HEK293T (cell line): Measurements from ENCODE around the gene RAD23A.

Experiments
- CTCF ChIA-PET: fragments of 350-600 bp; formaldehyde crosslinking; extraction: SDS; loops from one replicate; lab custom pipeline; 2021; ENCODE audit warnings: antibody characterized with exemption, inconsistent platforms; lab: Yijun Ruan, JAX
- POLR2A ChIA-PET: fragments of 350-600 bp; formaldehyde crosslinking; extraction: SDS; loops from one replicate; lab custom pipeline; 2020; ENCODE audit warnings: antibody characterized with exemption, inconsistent platforms; lab: Yijun Ruan, JAX
- DNase-seq: peaks from one replicate; pipeline ENCODE4 v3.0.0; 2012; ENCODE audit warnings: mixed read lengths; ENCODE audit errors: extremely low spot score
- ARNT ChIP-seq: fragments of 450-650 bp; IDR thresholded peaks from 2 replicates; pipeline ENCODE4 v1.6.1; 2017; ENCODE audit warnings: mild to moderate bottlenecking
- BHLHE40 ChIP-seq: fragments of 450-650 bp; IDR thresholded peaks from 2 replicates; pipeline ENCODE4 v1.6.1; 2016; ENCODE audit warnings: mild to moderate bottlenecking, moderate library complexity, borderline replicate concordance
- CTBP1 ChIP-seq: fragments of 450-650 bp; IDR thresholded peaks from 2 replicates; pipeline ENCODE4 v1.6.1; 2016; ENCODE audit warnings: borderline replicate concordance
- ELF4 ChIP-seq: fragments of 450-650 bp; IDR thresholded peaks from 2 replicates; pipeline ENCODE4 v1.6.1; 2017; ENCODE audit warnings: antibody characterized with exemption
- FOXA1 ChIP-seq: fragments of 450-650 bp; IDR thresholded peaks from 2 replicates; pipeline ENCODE4 v1.6.1; 2016; ENCODE audit warnings: mild to moderate bottlenecking
- FOXK2 ChIP-seq: fragments of 450-650 bp; IDR thresholded peaks from 2 replicates; pipeline ENCODE4 v1.6.1; 2016; ENCODE audit warnings: mild to moderate bottlenecking
- FOXM1 ChIP-seq: fragments of 450-650 bp; IDR thresholded peaks from 2 replicates; pipeline ENCODE4 v1.6.1; 2017; ENCODE audit warnings: mild to moderate bottlenecking, borderline replicate concordance
- HDGF ChIP-seq: fragments of 450-650 bp; IDR thresholded peaks from 2 replicates; pipeline ENCODE4 v1.6.1; 2017; ENCODE audit warnings: antibody characterized with exemption, borderline replicate concordance
- NFRKB ChIP-seq: fragments of 450-650 bp; IDR thresholded peaks from 2 replicates; pipeline ENCODE4 v1.6.1; 2016; ENCODE audit warnings: mild to moderate bottlenecking, moderate library complexity
- SP1 ChIP-seq: fragments of 450-650 bp; IDR thresholded peaks from 2 replicates; pipeline ENCODE4 v1.6.1; 2017
- SUZ12 ChIP-seq: fragments of 450-650 bp; IDR thresholded peaks from 2 replicates; pipeline ENCODE4 v1.6.1; 2016; ENCODE audit warnings: mild to moderate bottlenecking
- TARDBP ChIP-seq: fragments of 450-650 bp; IDR thresholded peaks from 2 replicates; pipeline ENCODE4 v1.6.1; 2016
- ZNF384 ChIP-seq: fragments of 450-650 bp; IDR thresholded peaks from 2 replicates; pipeline ENCODE4 v1.6.1; 2016
- TF ChIP-seq, protein P1 (sequence below): fragments of 450-650 bp; IDR thresholded peaks from 2 replicates; pipeline ENCODE4 v1.6.1; 2016

RAD23A gene

DNA sequence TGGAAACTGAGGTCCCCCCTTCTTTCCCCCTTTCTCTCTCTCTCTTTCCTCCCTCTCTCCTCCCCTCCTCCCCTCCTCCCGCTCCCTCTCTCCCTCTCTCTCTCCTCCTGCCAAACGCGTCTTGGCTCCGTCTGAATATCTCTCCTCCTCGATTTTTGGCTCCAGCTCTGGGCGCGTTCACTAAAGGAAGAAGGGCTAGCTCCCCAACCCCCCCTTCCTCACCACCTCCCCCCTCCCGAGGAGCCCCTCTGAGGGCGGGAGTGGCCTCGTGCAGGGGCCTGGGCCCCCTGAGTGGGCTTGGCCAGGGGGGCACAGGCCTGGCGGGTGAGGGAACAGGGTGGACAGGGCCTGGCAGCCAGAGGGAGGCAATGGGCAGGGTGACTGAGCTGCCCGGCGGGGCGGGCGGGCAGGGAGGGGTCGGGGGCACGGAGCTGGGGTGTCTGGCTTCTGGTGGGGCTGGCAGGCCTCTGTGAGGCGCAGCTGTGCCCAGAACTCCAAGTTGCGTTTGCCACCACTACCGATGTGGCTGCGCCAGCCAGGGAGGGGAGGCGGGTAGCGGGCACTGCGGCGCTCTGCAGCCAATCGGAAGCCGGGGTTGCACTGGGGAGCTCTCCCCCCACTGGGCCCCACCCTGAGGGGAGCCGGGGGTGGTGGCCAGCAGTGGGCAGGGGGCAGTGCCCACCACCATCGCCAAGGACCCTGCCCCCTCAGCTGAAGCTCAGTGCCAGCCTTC lies 56.7 kb downstream of the RAD23A start:
- ChIA-PET POLR2A (no interaction called here), CTCF (no interaction called here)
- no peak for DNase-seq
- no peak for TF ChIP-seq TARDBP
- TF ChIP-seq FOXM1, result no peak
- TF ChIP-seq, protein P1, sequence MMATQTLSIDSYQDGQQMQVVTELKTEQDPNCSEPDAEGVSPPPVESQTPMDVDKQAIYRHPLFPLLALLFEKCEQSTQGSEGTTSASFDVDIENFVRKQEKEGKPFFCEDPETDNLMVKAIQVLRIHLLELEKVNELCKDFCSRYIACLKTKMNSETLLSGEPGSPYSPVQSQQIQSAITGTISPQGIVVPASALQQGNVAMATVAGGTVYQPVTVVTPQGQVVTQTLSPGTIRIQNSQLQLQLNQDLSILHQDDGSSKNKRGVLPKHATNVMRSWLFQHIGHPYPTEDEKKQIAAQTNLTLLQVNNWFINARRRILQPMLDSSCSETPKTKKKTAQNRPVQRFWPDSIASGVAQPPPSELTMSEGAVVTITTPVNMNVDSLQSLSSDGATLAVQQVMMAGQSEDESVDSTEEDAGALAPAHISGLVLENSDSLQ, result no peak
- no peak for TF ChIP-seq ELF4
- no peak for TF ChIP-seq FOXA1
- no peak for TF ChIP-seq NFRKB

DNA sequence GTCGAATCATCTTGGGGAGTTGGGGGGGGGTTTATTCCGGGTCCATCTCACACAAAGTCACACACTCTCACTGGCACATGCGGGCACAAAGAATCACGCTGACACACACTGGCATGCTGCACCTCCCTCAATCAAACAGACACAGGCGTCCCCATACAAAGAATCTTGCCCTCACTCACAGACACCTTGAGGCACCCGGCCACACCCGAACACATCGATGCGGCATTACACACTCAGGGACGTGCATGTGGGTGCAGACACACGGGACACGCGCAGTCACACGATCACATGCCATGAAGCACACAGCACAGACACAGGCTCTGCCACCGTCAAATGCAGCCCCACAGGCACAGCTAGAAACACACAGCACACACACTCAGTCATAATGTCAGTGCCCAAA lies 57.4 kb downstream of the RAD23A start:
- POLR2A ChIA-PET, result no interaction called here

More for the DNA sequence above, 57.4 kb downstream of the RAD23A start:
- no peak for DNase-seq
- CTCF ChIA-PET, result no interaction called here
- TF ChIP-seq BHLHE40, result no peak
- TF ChIP-seq FOXA1, result no peak
- no peak for TF ChIP-seq CTBP1
- no peak for TF ChIP-seq ZNF384
- no peak for TF ChIP-seq FOXK2
- no peak for TF ChIP-seq FOXM1
- TF ChIP-seq HDGF, result no peak
- TF ChIP-seq SP1, result no peak
- no peak for TF ChIP-seq ARNT
- TF ChIP-seq SUZ12, result no peak
